HEK293 (cell line): Measurements from ENCODE around the gene MUC4.

Experiments
- CTCF ChIP-seq: fragments of 450-650 bp; formaldehyde crosslinking; IDR thresholded peaks from 2 replicates; pipeline ENCODE4 v1.5.1; 2016; ENCODE audit warnings: missing biosample characterization, missing genetic modification characterization
- YY1 ChIP-seq: fragments of 450-650 bp; formaldehyde crosslinking; IDR thresholded peaks from 2 replicates; pipeline ENCODE4 v1.5.1; 2018; ENCODE audit warnings: missing biosample characterization, missing genetic modification characterization
- ZNF274 ChIP-seq, 2 experiments: fragments of 200-500 bp in 1 of 2; fragments of 450-650 bp in 1 of 2; sonication (Bioruptor generic) in 1 of 2; formaldehyde crosslinking in 1 of 2; IDR thresholded peaks; 2 replicates each; pipeline versions ENCODE4 v1.5.1 to v1.6.1; 2014 to 2016; ENCODE audit warnings: borderline replicate concordance in 1 of 2, inconsistent platforms in 1 of 2, low read length in 1 of 2, missing biosample characterization in 1 of 2, missing genetic modification characterization in 1 of 2
- ZNF280D ChIP-seq: fragments of 450-650 bp; formaldehyde crosslinking; IDR thresholded peaks from 2 replicates; pipeline ENCODE4 v1.5.1; 2016; ENCODE audit warnings: missing biosample characterization, missing genetic modification characterization
- ZNF626 ChIP-seq: fragments of 450-650 bp; sonication (Bioruptor Pico); formaldehyde crosslinking; IDR thresholded peaks from 2 replicates; pipeline ENCODE4 v1.5.1; 2018; ENCODE audit warnings: missing biosample characterization, missing genetic modification characterization, inconsistent platforms

- TF ChIP-seq CTCF (tag by site-specific recombination): no peak
- no peak for TF ChIP-seq ZNF280D (tag by site-specific recombination)
- TF ChIP-seq ZNF626 (tag by site-specific recombination): no peak
- no peak for TF ChIP-seq YY1 (tag by site-specific recombination)
- no peak for TF ChIP-seq ZNF274 (IDR thresholded peaks at IDR 0.05; ENCODE audit: low read length)
- TF ChIP-seq ZNF274 (tag by site-specific recombination; IDR thresholded peaks at IDR 0.05; ENCODE audit: borderline replicate concordance): no peak
Measured at GRCh38 chr3:195739561-195740111, 72.1 kb downstream of the MUC4 start.
